ENCODE results near the gene CALCOCO1.

Gene CALCOCO1

GRCh38 chr12:53735556-53735955 is 8.3 kb upstream of the CALCOCO1 start:
- no peak for TF ChIP-seq CTCF (IDR thresholded peaks at IDR 0.05; ENCODE audit: low read depth, low read length)
- no peak for TF ChIP-seq EZH2phosphoT487 (IDR thresholded peaks at IDR 0.05; ENCODE audit: low read depth)
- H2AFZ ChIP-seq (ENCODE audit: low read depth, low read length): no peak overlapping the region

GRCh38 chr12:53734425-53734824 is 7.2 kb upstream of the CALCOCO1 start:
- Histone ChIP-seq H3K27me3 (ENCODE audit: low read depth, low read length) (peaks cover 22% of the 10 kb centered on the region), H3K9ac (ENCODE audit: low read length) (no peak overlapping the region), H4K20me1 (ENCODE audit: insufficient read depth, low read length) (no peaks in the 10 kb centered on the region), H3K4me3 (ENCODE audit: low read length) (no peak overlapping the region), H3K27ac (ENCODE audit: low read length) (no peak overlapping the region), H3K79me2 (ENCODE audit: low read length) (no peaks in the 10 kb centered on the region), H3K4me1 (ENCODE audit: low read length) (no peaks in the 10 kb centered on the region), H3K4me2 (ENCODE audit: low read length) (no peak overlapping the region), H2AFZ (ENCODE audit: low read depth, low read length) (no peak overlapping the region), H3K9me3 (ENCODE audit: insufficient read depth, low read length) (no peaks in the 10 kb centered on the region), H3K36me3 (replicated peaks; ENCODE audit: low read depth, low read length) (no peaks in the 10 kb centered on the region)
- TF ChIP-seq CTCF (IDR thresholded peaks at IDR 0.05; ENCODE audit: low read depth, low read length): no peak
- no peak for TF ChIP-seq EZH2phosphoT487 (IDR thresholded peaks at IDR 0.05; ENCODE audit: low read depth)

More at GRCh38 chr12:53735556-53735955, 8.3 kb upstream of the CALCOCO1 start:
- Histone ChIP-seq H3K36me3 (replicated peaks; ENCODE audit: low read depth, low read length) (no peaks in the 10 kb centered on the region), H3K27ac (ENCODE audit: low read length) (no peak overlapping the region), H3K27me3 (ENCODE audit: low read depth, low read length) (peaks cover 22% of the 10 kb centered on the region), H3K79me2 (ENCODE audit: low read length) (no peaks in the 10 kb centered on the region), H3K9ac (ENCODE audit: low read length) (no peak overlapping the region), H3K4me2 (ENCODE audit: low read length) (no peak overlapping the region), H4K20me1 (ENCODE audit: insufficient read depth, low read length) (no peaks in the 10 kb centered on the region), H3K4me3 (ENCODE audit: low read length) (no peak overlapping the region), H3K9me3 (ENCODE audit: insufficient read depth, low read length) (no peaks in the 10 kb centered on the region), H3K4me1 (ENCODE audit: low read length) (no peaks in the 10 kb centered on the region)

GRCh38 chr12:53733807-53734200 is 6.6 kb upstream of the CALCOCO1 start:
- Histone ChIP-seq H2AFZ (ENCODE audit: low read depth, low read length) (no peak overlapping the region), H3K27ac (ENCODE audit: low read length) (no peak overlapping the region), H3K9ac (ENCODE audit: low read length) (no peak overlapping the region), H3K4me2 (ENCODE audit: low read length) (no peak overlapping the region), H3K36me3 (replicated peaks; ENCODE audit: low read depth, low read length) (no peaks in the 10 kb centered on the region), H3K9me3 (ENCODE audit: insufficient read depth, low read length) (no peaks in the 10 kb centered on the region), H3K79me2 (ENCODE audit: low read length) (no peaks in the 10 kb centered on the region), H3K4me1 (ENCODE audit: low read length) (no peaks in the 10 kb centered on the region), H4K20me1 (ENCODE audit: insufficient read depth, low read length) (no peaks in the 10 kb centered on the region), H3K4me3 (ENCODE audit: low read length) (no peak overlapping the region), H3K27me3 (ENCODE audit: low read depth, low read length) (peaks cover 22% of the 10 kb centered on the region)
- no peak for TF ChIP-seq CTCF (IDR thresholded peaks at IDR 0.05; ENCODE audit: low read depth, low read length)

- H3K4me3 ChIP-seq (ENCODE audit: low read length): no peak overlapping the region
- TF ChIP-seq EZH2phosphoT487 (IDR thresholded peaks at IDR 0.05; ENCODE audit: low read depth): no peak
- no peak for TF ChIP-seq CTCF (IDR thresholded peaks at IDR 0.05; ENCODE audit: low read depth, low read length)
- no peak overlapping the region for H3K27ac ChIP-seq (ENCODE audit: low read length)
- no peaks in the 10 kb centered on the region for H3K36me3 ChIP-seq (replicated peaks; ENCODE audit: low read depth, low read length)
- H3K9me3 ChIP-seq (ENCODE audit: insufficient read depth, low read length): no peaks in the 10 kb centered on the region
- H3K27me3 ChIP-seq (ENCODE audit: low read depth, low read length): peaks cover 22% of the 10 kb centered on the region
- H3K4me1 ChIP-seq (ENCODE audit: low read length): peaks cover under 1% of the 10 kb centered on the region; the same call in 1 of the 2 replicates
- no peaks in the 10 kb centered on the region for H3K79me2 ChIP-seq (ENCODE audit: low read length)
- no peaks in the 10 kb centered on the region for H4K20me1 ChIP-seq (ENCODE audit: insufficient read depth, low read length)
- no peak overlapping the region for H3K4me2 ChIP-seq (ENCODE audit: low read length)
- H2AFZ ChIP-seq (ENCODE audit: low read depth, low read length): no peak overlapping the region
- H3K9ac ChIP-seq (ENCODE audit: low read length): no peak overlapping the region
Observed at GRCh38 chr12:53733051-53733806, 6.0 kb upstream of the CALCOCO1 start.

All from OCI-LY3 (cell line).